ENCODE data around the gene XAGE1B.

GRCh38 chrX:52558140-52558539 lies 41.3 kb upstream of the XAGE1B start:
- TF ChIP-seq KDM1A (IDR thresholded peaks at IDR 0.05) (no peak), MLX (CRISPR knock-in tag; conservative IDR thresholded peaks at IDR 0.05) (no peak), POLR2A (conservative IDR thresholded peaks at IDR 0.05) (no peak), DDX20 (tag; IDR thresholded peaks at IDR 0.05; ENCODE audit: low read depth) (no peak), CGGBP1 (CRISPR knock-in tag; IDR thresholded peaks at IDR 0.05) (no peak)
- TF ChIP-seq, protein P1, sequence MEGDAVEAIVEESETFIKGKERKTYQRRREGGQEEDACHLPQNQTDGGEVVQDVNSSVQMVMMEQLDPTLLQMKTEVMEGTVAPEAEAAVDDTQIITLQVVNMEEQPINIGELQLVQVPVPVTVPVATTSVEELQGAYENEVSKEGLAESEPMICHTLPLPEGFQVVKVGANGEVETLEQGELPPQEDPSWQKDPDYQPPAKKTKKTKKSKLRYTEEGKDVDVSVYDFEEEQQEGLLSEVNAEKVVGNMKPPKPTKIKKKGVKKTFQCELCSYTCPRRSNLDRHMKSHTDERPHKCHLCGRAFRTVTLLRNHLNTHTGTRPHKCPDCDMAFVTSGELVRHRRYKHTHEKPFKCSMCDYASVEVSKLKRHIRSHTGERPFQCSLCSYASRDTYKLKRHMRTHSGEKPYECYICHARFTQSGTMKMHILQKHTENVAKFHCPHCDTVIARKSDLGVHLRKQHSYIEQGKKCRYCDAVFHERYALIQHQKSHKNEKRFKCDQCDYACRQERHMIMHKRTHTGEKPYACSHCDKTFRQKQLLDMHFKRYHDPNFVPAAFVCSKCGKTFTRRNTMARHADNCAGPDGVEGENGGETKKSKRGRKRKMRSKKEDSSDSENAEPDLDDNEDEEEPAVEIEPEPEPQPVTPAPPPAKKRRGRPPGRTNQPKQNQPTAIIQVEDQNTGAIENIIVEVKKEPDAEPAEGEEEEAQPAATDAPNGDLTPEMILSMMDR (IDR thresholded peaks at IDR 0.05 in 2 of 3, conservative IDR thresholded peaks at IDR 0.05 in 1 of 3; ENCODE audit: insufficient read depth in 2 of 3, low read depth in 1 of 3, low read length in 3 of 3) = no peak
- TF ChIP-seq, protein P2, sequence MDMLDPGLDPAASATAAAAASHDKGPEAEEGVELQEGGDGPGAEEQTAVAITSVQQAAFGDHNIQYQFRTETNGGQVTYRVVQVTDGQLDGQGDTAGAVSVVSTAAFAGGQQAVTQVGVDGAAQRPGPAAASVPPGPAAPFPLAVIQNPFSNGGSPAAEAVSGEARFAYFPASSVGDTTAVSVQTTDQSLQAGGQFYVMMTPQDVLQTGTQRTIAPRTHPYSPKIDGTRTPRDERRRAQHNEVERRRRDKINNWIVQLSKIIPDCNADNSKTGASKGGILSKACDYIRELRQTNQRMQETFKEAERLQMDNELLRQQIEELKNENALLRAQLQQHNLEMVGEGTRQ (CRISPR knock-in tag; IDR thresholded peaks at IDR 0.05) = no peak
- TF ChIP-seq, protein P3, sequence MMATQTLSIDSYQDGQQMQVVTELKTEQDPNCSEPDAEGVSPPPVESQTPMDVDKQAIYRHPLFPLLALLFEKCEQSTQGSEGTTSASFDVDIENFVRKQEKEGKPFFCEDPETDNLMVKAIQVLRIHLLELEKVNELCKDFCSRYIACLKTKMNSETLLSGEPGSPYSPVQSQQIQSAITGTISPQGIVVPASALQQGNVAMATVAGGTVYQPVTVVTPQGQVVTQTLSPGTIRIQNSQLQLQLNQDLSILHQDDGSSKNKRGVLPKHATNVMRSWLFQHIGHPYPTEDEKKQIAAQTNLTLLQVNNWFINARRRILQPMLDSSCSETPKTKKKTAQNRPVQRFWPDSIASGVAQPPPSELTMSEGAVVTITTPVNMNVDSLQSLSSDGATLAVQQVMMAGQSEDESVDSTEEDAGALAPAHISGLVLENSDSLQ (IDR thresholded peaks at IDR 0.05) = no peak
